Ectodermal cell (in vitro differentiated cells): ENCODE data around the gene APC2.

Experiments
- H3K27ac ChIP-seq: 2 replicates; pipeline ENCODE4 v1.7.0; 2013; ENCODE audit warnings: mild to moderate bottlenecking, low read depth, low read length; ENCODE audit not compliant: insufficient read depth, poor library complexity, severe bottlenecking
- H3K27me3 ChIP-seq: 2 replicates; pipeline ENCODE4 v1.7.0; 2013; ENCODE audit warnings: mild to moderate bottlenecking, low read length; ENCODE audit not compliant: insufficient read depth, control insufficient read depth, poor library complexity, severe bottlenecking
- H3K36me3 ChIP-seq: one replicate; pipeline ENCODE4 v1.7.0; 2013; ENCODE audit warnings: low read length; ENCODE audit not compliant: control insufficient read depth, insufficient read depth
- H3K4me1 ChIP-seq: one replicate; pipeline ENCODE4 v1.7.0; 2013; ENCODE audit warnings: low read length; ENCODE audit not compliant: control insufficient read depth, insufficient read depth
- H3K4me3 ChIP-seq: 2 replicates; pipeline ENCODE4 v1.7.0; 2013; ENCODE audit warnings: low read depth, low read length, control low read depth; ENCODE audit not compliant: insufficient read depth
- H3K9me3 ChIP-seq: 2 replicates; pipeline ENCODE4 v1.7.0; 2013; ENCODE audit warnings: mild to moderate bottlenecking, low read length, moderate library complexity; ENCODE audit not compliant: control insufficient read depth
- WGBS, 2 experiments: methylation state at CpG; one replicate each; pipeline ENCODE4 v1.1.7; 2013; ENCODE audit warnings: missing lambda C conversion rate in 2 of 2; 5-methylcytosine and 5-hydroxymethylcytosine counted together

Gene APC2

DNA sequence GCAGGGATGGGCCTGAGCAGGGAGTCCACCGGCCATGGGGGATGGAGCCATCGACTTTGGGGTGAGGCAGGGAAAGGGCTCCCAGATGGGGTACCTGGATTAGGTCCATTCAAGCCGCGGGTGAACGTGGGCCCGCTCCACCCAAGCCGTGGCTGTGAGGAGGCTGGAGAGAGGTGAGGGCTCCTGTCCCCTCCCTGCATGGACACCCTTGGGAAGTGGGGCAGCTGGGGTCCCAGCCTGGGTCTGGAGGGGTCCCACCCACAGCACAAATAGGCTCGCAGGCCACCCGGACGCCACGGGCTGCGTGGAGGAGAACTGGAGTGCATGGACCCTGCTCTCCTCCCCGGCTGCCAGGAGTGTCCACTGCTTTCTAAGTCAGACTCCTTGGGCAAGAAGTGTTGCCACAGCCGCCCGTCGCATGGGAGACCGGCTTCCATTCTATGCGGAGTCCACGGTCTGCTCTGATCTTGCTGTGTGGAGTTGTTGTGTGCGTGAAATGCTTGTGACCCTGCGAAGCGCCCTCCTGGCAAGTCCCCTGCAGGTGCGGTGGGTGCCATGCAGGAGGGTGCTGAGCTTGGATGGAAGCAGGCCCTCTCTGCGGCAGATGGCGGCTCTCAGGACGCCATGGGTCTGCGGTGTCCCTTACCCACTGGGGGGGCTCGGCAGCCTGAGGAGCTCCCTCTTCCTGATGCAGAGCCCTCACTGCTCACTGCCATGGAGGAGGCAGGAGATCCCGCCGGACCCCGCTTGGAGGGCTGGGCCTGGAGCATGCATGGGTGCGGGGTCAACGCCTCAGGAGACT, 40.5 kb upstream of the APC2 start:
- Histone ChIP-seq H3K4me3 (peak overlapping the region; percentile 92), H3K27ac (no peak overlapping the region), H3K4me1 (peaks cover 28% of the 10 kb centered on the region), H3K27me3 (no peaks in the 10 kb centered on the region), H3K36me3 (no peaks in the 10 kb centered on the region), H3K9me3 (no peaks in the 10 kb centered on the region)
- WGBS, 2 experiments: 87 to 88% methylated on average over 33 of the region's 33 CpGs

DNA sequence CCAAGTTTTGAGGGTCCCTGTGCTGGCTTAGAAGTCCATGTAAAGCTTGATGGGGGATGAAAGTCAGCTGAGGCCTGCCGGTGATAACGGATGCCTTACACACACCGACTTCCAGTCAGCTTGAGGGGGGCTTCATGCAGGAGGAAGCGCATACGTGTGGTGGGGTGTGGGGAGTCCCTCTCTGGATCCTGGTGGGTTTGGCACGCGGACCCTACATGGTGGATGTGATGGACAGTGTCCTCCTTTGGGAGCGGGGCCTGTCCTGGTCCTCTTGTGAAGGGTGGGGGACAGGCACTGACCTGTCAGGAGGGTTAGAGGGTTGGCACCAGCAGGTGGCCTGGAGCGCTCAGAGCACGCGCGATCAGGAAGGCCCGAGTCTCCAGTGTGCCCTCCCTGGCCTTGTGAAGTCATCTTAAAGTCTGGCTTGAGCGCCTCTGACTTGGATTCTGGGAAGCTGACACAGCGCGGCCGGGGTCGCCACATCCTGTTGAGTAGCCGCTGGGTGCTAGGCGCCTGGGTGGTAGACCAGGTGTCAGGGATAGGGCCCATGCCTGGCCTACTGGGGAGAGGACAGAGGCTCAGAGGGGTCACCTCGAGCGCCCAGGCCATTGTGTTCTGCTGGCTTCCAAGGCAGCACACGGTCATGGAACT, 39.7 kb upstream of the APC2 start:
- no peaks in the 10 kb centered on the region for H3K9me3 ChIP-seq
- H3K4me1 ChIP-seq: peaks cover 28% of the 10 kb centered on the region
- no peaks in the 10 kb centered on the region for H3K27me3 ChIP-seq
- H3K36me3 ChIP-seq: no peaks in the 10 kb centered on the region
- H3K4me3 ChIP-seq: no peak overlapping the region
- WGBS, 2 experiments: 91 to 94% methylated on average over 23 of the region's 23 CpGs
- no peak overlapping the region for H3K27ac ChIP-seq

DNA sequence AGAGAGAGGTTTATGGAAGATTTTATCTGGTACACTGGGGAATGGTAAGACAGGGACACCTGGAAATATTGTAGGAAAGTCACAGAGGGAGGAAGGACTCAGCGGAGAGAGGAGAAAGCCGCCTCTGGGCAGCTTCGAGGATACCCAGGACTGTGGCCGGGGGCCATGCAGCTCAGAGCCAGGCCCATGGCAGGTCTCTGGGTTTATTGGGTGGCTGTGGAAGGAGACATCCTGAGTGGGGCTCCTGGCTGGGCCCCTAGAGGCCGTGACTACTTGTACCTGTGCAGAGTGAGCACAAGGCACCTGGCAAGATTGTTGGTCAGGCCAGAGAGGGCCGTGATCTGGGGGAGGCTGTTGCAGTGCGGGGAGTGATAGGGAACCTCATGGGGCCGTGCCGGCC, 39.1 kb upstream of the APC2 start:
- no peak overlapping the region for H3K27ac ChIP-seq
- no peak overlapping the region for H3K4me3 ChIP-seq
- H3K4me1 ChIP-seq: peaks cover 32% of the 10 kb centered on the region
- H3K36me3 ChIP-seq: no peaks in the 10 kb centered on the region
- 94 to 95% methylated on average over 9 of the region's 9 CpGs for WGBS, 2 experiments
- no peaks in the 10 kb centered on the region for H3K9me3 ChIP-seq
- no peaks in the 10 kb centered on the region for H3K27me3 ChIP-seq

DNA sequence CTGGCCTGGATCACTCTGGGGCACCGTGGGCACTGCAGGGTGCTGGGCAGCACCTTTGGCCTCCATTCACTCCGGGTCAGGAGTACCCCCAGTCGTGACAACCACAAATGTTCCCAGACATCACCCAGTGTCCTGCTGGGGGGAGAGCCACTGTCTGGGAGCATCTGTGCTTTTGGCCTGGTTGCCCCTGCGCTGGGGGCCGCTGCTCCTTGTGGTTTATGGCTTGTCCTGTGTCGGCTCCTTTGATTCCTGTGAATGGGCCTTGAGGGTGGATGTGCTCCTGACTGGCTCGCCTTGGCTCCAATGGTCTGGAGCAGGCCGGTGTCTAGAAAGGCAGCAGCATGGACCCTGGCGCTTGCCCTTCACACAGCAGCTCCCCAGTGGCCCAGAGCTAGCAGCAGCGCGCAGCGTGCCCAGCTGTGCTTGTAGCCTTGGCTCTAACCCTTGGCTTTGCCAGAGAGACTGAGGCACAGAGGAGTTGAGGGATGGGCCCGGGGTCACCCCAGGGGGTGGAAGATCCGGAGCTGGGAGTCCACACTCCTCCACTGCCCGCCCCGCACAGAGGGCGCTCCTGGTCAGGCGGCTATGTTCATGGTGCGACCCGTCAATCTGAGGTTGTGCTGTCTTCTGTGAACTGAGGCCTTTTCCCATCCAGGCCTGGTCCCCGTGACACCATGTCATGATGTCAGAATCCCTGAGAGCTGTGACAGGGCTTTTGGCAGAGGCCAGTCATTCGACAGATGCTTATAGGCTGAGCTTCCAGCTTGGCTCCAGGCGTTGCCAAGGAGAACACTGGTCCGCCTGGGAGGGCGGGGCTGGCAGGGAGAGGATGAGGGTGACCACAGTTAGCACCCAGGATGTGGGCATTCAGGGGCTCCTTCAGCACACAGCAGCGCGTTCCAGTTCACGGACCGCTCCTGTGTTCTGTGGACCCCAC, 38.4 kb upstream of the APC2 start:
- Histone ChIP-seq H3K4me3 (no peak overlapping the region), H3K36me3 (no peaks in the 10 kb centered on the region), H3K27ac (no peak overlapping the region), H3K4me1 (peaks cover 40% of the 10 kb centered on the region), H3K9me3 (no peaks in the 10 kb centered on the region), H3K27me3 (no peaks in the 10 kb centered on the region)
- WGBS, 2 experiments: 90 to 92% methylated on average over 29 of the region's 29 CpGs

DNA sequence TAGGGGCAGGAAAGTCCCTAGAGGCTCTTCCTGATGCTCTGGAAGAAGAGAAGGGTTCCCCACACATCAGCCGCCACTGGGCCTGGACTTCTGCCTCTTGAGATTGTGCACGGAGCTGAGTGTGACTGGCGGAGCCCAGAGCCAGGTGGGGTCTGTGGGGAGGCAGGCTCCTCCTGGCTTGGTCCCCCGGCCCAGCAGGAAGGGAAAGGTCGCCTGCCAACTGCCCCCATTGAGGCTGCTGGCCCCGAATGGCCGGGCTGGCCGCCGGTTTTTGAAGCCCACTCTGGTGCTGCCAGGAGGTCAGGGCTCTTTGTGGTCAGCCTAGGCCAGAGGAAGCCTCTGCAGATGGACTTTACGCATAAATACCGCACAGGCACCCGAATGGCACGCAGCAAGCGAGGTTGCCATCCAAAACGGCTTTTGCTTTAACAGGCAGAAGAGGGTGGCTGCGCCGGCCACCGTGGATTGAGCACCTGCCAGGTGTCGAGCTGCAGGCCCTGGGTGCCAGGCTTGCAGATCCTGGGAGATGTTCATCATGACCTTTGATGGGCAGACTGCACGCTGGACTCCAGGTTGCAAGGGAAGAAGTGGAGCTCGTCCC, 37.5 kb upstream of the APC2 start:
- H3K27me3 ChIP-seq: no peaks in the 10 kb centered on the region
- peaks cover under 1% of the 10 kb centered on the region for H3K36me3 ChIP-seq
- 94 to 95% methylated on average over 21 of the region's 21 CpGs for WGBS, 2 experiments
- H3K27ac ChIP-seq: no peak overlapping the region
- no peaks in the 10 kb centered on the region for H3K9me3 ChIP-seq
- no peak overlapping the region for H3K4me3 ChIP-seq
- H3K4me1 ChIP-seq: peaks cover 41% of the 10 kb centered on the region

DNA sequence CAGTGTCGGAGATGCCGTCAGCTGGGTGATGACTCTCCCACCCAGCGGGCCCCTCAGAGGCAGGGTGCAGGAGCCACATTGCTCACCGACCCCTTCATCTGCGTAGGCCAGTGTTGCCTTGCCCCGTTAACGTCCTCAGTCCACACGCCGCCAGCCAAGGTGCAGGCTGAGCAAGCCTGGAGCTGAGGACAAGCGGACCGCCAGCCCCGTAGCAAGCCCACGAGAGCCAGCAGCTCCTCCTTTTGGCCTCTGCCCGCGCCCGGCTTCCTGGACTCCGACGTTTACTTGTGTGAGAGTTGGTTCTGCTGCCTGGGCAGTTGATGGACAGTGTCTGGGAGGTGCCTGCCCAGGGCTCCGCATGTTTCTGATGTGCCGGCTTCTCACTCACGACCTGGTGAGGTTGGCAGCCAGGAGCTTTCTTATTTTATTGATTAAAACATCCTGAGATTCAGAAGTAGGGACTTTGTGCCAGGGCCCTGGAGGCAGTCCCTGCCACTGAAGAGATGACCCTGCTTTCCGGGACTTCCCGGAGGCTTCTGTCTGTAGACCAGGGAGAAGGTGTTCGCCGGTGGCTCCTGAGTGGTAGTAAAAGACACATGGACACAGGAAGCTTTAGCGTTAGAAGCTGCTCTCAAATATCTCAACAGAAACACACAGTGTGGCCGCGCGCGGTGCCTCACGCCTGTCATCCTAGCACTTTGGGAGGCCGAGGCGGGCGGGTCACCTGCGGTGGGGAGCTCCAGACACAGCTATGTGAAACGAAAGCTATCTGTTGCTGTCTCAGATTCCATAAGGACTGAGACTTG, 36.7 kb upstream of the APC2 start:
- Histone ChIP-seq H3K4me1 (peaks cover 41% of the 10 kb centered on the region), H3K27ac (no peak overlapping the region), H3K27me3 (no peaks in the 10 kb centered on the region), H3K9me3 (no peaks in the 10 kb centered on the region), H3K4me3 (no peak overlapping the region), H3K36me3 (peaks cover 7% of the 10 kb centered on the region)
- 94 to 96% methylated on average over 36 of the region's 36 CpGs for WGBS, 2 experiments

DNA sequence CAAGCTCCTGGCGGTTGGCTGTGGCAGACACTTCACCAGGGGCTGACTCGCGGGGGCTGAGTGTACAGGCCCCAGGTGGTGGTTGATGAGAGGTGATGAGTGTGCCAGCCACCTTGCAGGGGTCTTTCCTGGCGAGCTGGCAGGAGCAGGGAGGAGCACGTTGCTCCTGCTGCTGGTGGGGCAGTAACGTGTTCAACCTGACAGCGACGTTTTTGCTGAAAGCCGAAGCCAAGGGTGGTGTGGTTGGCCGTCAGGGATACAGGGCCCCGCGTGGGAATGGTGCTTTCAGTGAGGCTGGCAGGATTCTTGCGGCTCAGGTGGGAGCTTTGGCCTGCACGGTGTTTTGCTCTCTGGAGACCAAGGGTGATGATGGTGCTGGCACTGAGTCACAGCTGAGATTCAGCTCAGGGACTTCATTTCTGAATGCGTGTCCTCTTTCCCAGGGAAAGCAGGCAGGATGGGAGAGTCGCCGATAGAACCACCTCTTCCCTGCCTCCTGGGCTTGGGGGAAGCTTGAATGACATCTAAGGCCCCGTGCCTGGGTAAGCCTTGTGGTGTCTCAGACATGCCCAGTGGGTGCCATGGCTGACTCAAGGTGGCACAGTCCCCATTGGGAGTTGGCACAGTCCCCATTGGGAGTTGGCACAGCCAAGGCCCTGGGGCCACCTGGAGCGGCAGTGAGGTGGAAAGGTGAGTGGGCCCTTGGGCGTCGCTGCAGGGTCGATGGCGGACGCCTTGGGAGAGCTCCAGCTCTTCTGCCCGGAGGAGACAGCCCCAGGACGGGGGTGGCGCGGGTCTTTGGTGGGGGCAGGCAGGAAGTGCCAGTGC, 33.7 kb upstream of the APC2 start:
- no peaks in the 10 kb centered on the region for H3K27me3 ChIP-seq
- 89% methylated on average over 28 of the region's 28 CpGs for WGBS, 2 experiments
- H3K36me3 ChIP-seq: peaks cover 25% of the 10 kb centered on the region
- H3K9me3 ChIP-seq: no peaks in the 10 kb centered on the region
- no peak overlapping the region for H3K27ac ChIP-seq
- H3K4me1 ChIP-seq: peaks cover 19% of the 10 kb centered on the region
- no peak overlapping the region for H3K4me3 ChIP-seq

DNA sequence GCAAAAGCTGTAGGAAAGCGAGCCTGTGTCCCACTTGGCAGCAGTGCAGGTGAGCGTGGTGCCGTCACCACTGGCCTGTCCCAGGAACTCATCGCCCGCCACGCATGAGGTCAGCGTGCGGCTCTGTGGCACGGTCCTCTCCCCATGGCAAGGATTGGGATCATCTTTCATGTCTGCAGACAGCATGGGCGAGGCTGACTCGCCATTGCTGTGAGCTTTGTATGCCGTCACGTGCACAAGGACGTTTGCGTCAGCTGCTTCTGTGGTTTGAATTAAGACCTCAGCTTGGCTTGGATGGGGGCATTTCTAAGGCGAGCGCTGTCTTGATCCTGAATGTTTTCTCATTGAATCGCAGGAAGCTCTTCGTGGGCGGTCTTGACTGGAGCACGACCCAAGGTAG, 32.8 kb upstream of the APC2 start:
- WGBS, 2 experiments: 92 to 95% methylated on average over 21 of the region's 21 CpGs
- peaks cover 34% of the 10 kb centered on the region for H3K36me3 ChIP-seq
- no peak overlapping the region for H3K4me3 ChIP-seq
- H3K27ac ChIP-seq: no peak overlapping the region
- H3K4me1 ChIP-seq: peaks cover 13% of the 10 kb centered on the region
- no peaks in the 10 kb centered on the region for H3K27me3 ChIP-seq
- H3K9me3 ChIP-seq: no peaks in the 10 kb centered on the region
